CD4-positive, alpha-beta T cell treated with Interleukin-6 at 100 ng/mL for 8 hours (primary cell): ENCODE results near the gene SAMHD1.
A peak's percentile ranks its signal among the peaks of the same experiment; 100 is the strongest.

Experiments used
- DNase-seq: peaks from one replicate; pipeline ENCODE4 v3.0.0-alpha.2; 2020; ENCODE audit warnings: mixed read lengths, low spot score

Gene SAMHD1

DNA sequence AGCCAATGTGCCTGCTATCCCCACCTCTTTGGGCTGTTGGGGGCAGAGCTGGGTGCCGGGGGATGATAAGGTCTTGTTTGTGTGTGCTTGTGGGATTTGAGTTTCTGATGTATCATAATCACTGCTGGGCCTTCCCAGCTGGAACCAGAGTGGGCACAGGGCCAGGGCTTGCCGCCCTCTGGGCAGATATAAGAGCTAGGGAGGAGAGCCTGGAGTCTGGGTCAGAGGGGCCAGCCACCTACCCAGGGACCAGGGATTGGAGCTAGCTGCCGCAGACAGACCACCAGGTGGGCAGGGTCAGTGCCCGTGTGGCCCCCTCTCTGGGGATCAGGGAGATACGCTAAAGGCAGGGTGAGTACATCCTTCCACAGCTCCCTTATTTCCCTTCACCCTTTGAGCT is 78.7 kb downstream of the SAMHD1 start:
- no peak for DNase-seq

DNA sequence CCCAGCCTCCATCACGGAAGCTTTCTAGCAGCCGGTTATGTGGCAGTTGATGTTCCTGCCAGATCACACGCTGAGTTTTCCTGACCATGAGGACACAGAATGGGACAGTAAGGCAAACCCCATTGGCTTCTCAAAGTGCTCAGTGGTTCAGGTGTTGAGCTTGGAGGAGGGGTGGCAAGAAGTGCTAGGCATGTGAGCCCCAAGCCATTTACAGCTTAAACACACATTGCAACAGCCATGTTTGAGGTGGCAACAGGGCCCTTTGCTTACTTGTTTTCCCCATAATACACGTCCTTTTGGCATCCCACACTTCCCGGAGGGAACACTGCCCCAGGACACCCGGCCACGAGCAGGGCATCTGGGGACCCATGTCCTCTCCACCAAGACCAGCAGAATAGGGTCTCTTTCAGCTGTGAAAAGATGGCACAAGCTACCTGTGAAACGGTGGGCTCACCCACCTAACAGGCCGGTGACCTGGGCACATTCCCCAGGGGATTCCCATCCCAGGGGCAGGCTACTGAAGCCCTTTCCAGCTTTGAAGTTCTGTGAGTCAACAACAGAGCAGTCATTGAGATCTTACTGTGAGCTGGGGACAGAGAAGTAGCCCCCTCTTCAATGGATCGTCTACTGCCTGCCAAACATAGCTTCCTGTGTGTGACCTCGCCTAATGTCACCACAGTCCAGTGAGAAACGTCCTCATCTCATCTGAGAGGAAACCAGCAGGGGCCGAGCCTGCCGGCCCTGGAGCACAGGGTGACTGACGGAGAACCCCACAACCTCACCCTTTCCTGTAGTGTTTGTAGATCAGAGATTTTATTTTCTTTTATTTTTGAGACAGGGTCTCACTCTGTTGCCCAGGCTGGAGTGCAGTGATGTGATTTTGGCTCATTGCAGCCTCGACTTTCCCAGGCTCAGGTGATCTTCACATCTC is 79.6 kb downstream of the SAMHD1 start:
- DNase-seq = no peak

DNA sequence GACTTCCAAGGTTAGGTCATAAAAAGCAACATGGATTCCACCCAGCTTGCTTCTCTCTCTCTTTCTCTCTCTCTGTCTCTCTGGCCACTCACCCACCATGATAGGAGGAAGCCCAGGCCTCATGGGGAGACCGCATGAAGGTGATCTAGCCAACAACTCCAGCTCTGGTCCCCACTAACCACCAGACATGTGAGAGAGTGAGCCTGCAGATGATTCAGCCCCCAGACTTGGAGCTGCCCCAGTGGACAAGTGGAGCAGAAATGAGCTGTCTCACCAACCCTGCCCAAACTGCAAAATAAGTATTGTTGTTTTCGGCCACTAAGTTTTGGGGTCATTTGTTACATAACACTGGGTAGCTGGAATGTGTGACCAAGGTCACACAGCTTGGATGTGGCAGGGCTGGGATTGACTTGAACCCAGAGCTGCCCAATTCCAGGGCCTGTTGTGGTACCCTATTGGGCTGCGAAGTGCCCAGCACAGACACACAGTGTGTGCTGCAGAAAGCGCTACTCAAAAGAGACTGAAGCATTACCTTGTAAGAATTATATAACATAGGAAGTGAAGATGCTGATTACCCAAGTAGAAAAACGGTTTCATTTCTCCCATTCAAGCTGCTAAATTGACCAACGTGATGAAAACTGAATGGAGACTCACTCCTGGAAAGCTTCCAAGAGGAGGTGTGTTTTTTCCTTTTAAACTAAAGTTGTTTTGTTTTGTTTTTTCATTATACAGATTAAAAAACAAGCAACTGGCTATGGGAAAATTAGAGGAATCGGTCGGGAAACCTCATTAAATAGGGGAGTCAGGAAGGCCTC is 84.6 kb downstream of the SAMHD1 start:
- no peak for DNase-seq

DNA sequence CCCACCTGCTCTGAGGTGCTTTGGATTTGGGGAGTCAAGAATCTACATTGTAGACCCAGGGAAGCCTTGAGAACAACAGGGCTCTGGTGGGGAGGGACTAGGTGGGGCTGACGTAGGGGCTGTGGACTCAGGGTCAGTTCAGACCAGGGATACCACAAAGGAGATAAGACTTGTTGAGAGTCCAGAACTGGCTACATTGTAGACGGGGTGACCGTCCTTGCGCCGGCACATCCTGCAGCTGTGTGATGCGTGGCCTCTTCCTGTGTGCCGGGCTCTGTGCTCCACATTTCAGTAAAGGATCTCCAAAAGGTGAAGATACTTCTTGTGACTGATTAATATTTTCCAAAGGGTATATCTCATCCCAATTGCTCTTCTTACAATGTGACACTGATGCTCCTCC is 85.3 kb downstream of the SAMHD1 start:
- no peak for DNase-seq

DNA sequence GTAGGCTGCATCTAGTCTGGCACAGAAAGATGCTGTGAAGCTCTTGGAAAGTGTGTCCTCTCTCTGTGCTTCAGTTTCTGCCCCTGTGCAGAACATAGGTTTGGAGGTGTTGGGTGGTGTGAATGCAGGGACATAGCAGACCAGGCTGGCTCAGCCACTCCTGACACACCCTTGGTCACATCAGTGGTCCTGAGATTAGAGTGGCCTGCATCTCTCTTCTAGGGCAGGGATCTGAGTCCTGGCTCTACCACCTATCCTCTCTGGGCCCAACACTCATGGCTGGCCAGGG is 85.7 kb downstream of the SAMHD1 start:
- no peak for DNase-seq

DNA sequence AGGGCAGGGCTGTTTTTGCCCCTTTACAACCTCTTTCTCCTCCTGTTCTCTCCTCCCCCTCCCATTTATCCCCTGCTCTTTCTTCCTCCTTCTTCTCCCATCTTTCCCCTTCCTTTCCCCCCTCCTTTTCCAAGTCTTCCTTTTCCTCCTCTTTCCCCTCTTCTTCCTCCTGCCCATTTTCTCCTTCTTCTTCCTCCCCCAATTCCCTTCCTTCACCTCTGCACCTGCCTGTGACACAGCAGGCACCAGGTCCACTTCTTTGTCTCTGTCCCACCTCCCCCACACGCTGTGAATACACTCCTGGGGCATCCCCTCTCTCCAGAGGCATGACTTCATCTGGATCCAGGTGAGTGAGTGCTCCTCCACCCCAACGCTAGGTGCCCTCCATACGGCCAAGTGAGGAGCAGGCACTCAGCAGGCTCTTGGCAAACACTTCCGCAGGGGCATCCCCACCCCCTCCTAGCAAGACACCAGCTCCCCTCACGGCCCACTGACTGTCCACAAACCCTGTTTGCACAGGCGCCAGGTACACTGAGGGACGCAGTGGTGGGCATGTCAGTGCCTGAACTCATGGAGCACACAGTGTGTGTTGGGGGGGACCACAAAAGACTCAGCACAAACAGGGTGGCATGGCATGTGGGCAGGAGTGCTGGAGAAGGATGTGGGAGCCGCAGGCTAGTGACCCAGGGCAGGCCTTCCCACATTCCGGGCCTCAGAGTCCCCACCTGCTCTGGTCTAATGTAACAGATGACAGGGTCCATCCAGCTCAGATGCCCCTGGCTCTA is 86.2 kb downstream of the SAMHD1 start:
- DNase-seq = no peak

DNA sequence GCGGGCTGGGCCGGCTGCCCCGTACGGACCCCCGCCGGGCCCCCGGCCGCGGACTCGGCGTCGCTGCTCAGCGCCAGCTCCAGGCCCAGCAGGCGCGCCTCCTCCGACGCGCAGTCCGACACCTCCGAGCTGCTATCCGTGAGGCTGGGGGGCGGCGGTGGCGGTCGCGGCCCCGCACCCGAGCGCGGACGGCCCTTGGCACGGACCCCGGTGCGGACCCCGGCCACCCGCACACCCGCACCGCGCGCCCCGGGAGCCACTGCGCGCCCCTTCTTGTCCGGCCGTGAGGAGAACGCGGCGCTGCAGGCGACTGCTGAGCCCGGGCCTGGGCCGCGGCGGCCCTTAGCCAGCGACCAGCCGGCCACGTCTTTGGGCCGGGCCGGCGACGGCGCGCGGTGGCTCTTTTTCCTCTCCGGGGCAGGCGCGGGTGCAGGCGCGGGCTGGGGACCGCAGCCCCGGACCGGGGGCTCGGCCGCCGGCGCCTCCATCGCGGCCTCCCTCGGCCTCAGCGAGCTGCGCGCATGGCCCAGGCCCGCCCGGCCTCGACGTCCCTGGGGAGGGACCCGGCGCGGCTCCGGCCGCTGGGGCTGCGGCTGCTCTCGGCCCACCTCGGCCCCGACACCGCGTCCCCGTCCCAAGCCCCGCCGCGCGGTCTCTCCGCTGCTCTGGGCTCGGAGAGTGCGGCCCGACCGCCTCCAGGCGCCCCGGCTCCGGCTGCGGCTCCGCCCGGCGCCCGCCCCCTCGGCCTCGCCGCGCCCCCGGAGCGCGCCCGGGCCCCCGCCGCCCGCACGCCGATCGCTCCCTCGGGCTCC is 88.4 kb downstream of the SAMHD1 start:
- no peak for DNase-seq

DNA sequence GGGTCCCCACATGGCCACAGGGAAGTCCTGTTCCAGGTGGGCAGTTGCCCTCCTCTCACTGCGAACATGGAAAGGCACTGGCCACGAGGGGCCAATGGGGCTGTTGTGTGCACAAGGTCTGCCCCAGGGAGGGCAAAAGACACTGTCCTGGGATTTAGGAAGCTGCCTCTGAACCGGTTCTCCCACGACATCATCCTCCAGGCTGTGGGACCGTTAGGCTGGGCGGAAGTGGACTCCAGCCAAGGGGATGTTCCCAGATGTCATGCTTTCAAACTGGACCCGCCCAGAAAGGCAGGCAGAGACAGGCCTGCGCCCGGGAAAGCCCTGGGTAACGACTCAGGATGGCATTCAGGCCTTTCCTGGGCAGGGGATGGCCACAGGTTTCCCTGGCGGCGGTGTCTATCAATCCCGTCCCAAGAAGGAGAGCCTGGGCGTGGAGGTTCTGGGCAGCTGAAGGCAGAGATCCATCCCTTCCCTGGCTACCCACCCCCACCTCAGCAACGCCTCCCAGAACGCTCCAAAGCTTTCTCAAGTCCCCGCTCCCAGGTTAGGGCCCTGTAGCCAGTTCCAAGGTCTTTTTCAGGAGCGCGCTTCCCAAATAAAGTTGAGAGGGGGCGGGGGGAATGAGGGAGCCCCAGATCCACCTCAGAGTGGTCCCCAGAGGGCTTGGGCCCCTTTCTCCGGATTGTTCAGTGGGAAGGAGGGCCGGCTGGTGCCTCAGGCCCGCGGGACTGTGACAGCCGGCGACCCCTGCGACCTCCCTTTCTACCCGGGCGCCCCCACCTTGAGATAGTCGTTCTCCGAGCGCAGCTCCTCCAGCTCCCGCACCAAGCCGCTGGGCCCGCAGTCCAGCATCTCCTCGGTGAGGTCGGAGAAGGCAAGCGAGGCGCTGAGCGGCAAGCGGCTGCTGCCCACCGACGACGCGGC is 89.4 kb downstream of the SAMHD1 start:
- no peak for DNase-seq

DNA sequence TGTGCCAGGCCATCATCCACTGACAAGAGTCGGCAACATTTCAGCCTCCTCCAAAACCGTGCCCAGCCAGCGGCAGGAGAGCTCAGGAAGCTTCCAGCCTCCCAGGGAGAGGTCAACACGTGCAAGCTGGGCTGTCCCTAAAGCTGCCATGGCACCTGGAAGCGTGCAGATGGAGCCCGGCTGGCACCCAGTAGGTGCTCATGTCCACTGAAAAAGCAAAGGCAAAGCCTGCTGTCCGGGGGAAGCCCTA is 90.0 kb downstream of the SAMHD1 start:
- no peak for DNase-seq

DNA sequence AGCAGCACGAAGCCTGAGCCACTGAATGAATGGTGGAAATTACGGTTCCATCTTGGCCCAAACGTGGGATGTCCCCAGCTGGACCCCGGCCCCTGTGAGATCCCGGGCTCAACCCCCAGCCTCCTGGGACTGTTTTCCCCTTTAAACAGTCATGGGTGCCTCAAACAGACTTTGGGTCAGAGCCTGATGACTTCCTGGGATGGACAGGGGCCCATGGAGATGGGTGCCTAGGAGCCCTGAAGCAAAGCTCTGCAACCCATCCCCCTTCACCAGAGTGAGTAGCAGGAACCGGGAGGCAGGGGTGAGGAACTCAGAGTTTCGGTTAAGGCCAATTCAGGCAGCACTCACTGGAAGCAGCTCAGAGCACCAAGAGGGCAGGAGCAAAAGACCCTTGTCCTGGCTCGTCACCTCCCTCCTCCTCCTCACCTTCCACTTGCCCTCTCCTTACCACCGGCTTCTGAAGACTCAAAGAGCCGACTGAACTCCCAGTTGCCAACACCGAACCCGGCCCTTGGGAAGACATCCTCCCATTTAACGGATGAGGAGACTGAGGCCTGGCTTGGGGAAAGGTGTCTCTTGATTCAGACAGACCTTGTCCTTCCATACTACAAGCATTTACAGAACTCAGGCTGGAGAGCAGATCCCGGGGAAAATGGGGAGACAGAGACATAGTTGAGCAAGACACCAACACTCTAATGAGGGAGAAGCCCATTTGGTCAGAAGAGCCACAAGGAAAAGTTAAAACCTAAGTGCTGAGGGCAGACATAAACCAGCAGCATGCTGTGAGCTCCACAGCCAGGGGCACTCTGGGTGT is 90.5 kb downstream of the SAMHD1 start:
- no peak for DNase-seq

DNA sequence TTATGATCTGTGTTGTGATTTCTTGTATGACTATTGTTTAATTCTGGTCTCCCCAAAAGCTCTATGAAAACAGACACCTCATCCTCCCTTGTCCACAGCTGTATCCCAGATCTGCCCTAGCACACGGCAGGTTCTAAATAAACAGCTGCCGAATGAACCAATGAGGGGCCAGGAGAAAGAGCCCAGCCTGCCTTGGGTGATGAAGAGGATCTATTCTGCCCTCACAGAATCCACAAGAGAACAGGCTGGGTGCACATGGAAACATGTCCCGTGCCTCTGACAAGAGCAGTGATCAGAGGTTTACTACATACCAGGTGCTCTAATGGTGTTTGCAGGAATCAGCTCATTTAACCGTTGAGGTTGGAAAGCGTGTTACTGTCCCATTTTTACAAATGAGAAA is 91.2 kb downstream of the SAMHD1 start:
- DNase-seq = no peak

DNA sequence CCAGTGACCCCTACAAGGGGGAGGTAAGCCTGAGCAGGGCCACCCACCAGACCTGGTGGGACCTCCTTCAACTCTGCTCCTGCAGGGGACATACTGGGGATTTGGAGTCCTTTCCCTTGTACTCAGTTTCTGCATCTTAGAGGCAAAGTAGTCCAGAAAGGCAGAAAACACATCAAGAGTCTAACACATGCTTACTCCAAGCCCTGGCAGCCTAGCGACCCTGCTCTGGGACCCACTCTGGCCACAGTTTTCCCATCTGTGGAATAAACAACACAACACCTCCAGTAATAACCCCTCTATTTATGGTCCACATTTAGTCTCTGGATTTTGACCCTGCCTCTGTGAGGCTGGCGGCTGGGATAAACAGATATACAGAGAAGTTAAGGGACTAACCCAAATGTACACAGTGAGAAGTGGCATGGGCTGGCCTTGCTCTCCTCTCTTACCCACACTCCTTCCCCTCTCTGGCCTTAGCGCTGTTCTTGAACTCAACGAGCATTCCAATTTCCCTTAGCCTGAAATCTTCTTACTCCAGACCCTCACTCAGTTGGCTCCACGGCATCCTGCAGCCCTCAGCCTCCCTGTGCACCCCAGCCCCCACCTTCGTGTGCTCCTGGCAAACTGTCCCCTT is 91.7 kb downstream of the SAMHD1 start:
- DNase-seq = no peak

DNA sequence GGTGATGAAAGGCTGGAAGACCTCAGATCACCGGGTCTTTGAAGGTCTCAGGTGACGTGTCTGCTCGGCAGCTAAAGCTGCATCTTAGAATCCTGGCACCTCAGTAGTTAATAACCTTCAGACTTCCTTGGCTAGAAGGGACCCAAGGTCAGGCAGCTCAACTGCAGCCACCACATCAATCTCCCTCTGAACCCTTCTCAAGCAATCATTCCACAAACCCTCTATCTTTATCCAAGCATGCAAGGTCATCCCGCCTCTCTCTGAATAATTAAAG is 92.3 kb downstream of the SAMHD1 start:
- DNase-seq = no peak

DNA sequence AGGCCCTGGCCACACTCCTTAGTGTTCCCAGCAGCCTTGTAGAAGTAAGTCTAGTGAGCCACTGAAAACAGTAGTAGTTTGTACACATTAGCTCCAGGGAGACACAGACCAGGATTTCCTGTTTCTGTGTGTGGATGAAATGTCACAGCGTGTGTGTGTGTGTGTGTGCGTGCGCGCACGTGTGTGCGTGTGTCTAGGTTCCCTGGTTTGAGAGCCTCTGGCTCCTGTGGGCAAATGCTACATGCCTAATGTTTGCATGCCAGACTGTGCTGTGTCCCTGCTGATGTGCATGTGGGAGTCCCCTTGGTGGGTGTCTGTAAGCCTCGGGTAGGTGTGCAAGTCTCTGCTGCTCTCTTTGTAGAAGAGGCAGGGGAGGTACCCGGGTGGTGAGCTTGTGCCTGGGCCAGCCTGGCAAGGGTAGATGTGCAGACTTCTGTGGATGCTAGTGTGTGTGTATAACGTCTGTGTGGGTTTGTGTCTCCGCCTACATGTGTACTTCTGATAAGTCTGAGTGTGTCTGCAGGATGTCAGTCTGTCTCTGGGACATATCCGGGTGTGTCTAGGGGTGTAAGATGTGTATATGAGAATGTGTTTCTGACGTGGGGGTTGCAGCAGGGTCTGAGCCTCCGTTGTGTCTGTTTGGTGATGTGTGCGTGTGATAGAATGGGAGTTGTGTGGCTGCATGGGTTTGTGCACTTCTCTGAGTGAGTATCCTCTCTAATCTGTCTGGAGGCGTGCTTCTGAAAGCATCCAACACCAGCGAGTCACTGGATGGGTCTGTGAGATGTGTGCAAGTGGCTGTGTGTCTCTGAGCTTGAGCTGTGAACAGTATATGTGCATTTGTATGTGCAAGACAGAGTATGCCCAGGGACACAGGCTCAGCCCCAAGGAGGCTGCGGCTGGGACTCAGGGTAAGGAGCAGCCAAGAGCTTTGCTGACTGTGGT is 94.5 kb downstream of the SAMHD1 start:
- DNase-seq = peak; percentile 49

DNA sequence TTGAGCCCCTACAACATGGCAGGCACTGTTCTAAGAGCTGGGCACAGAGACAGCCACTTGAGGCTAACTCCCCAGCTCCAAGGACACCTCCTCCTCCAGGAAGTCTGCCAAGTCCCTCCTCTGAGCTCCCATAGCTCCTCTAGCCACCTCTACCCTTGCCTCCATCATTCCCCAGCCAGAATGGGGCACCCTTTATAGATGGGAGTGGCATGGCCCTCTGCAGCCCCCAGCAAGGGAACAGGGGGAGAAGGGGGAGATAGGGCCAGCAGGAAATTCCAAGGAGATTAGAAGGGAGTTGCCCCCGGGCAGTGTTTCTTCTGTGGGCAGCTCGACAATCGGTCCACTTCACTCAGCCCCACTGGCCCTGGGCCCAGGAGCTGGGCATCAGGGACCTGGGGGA is 95.3 kb downstream of the SAMHD1 start:
- no peak for DNase-seq

DNA sequence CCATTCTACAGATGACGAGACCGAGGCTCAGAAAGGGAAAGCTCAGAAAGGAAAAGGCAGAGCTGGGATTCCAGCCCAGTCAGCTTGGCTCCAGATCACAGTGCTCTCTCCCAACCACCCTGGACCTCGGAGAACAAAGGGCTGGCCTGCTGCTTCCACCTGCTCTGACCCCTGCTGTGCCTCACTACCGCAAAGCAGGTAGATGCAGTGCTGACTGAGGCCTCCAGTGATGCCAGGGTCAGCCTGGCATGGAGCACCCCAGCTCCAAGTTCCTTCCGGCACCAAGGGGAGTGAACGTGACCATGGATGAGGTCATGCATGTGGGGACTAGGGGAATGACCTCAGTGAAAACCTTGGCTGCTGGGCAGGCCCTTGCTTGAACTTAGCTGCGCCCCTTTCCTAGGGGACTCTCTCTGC is 96.3 kb downstream of the SAMHD1 start:
- DNase-seq = no peak

DNA sequence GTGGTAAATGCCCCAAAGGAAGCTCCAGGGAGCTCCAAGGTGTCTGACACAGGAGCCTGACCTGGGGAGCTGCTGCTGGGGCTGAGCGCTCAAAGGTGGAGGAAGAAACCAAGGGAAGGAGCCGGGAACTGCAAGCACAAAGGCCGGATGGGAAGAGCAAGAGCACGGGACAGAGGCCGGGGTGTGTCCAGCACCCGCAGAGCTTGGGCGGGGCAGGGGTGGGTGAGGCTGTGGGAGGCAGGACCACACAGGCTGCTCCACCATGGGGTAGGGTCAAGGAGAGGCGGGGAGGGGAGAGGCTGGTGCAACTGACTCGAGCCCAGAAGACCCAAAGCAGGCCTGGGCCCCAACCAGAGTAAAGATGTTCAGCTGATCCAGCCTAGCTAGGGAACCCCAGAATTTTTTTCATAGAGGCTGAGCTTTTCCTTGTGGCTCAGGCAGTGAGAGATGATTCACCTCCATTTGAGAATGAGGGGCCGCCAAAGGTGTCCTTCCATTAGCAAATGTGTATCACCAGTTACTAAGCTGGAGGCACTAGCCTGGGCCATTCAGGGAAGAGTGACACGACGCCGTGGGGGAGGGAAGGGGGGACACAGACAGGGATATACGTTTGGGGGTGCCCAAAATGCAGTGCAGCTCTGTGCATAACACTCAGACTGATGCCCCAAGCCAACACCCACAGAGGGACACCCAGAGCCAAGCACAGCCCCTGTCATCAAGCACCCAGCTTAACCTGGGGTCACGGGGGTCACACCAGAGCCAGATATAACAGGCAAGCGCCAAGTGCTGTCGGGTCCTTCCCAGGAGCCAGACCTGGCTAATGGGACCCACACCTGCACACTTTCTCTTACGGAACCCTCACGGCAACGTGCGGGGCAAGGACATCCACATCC is 96.9 kb downstream of the SAMHD1 start:
- no peak for DNase-seq

DNA sequence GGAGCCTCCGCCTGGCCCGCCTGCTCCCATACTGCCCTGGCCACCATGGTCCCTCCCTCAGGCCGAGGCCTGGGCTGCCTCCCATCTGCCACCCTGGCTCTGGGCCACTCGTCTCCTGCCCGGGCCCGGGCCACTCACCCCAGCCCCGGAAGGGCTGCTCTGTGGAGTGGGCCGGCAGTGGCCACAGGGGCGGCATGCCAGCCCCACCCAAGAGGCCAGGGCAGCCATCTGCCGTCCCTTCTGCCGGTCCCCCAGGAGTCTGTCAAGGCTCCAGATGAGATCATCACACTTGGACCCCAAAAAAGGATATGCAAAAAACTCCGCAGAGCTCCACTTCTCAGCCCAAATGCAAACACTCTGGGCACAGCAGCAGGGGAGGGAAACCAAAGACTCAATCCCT is 99.3 kb downstream of the SAMHD1 start:
- no peak for DNase-seq
